Endothelial cell of umbilical vein (primary cell): ENCODE data around the gene ZNF516. TPM values are rescaled to one million over a fixed set of nuclear protein-coding genes. Genes with fewer than 3 reads are reported as not detected.

Source experiments
- BruUV-seq: library from RNA; stranded (reverse); fragments of 400-500 nt; replicated peaks from 2 replicates; lab custom pipeline; 2021; lab: Mats Ljungman, UMichigan
- CTCF ChIA-PET: fragments of 300-600, 350-600 bp; sonication (Branson Sonifier 250); formaldehyde crosslinking; loops from one replicate; lab custom pipeline; 2021; ENCODE audit warnings: antibody characterized with exemption, inconsistent platforms; lab: Charles Lee
- POLR2A ChIA-PET: fragments of 300-600, 350-600 bp; sonication (Branson Sonifier 250); formaldehyde crosslinking; loops from one replicate; lab custom pipeline; 2021; ENCODE audit warnings: antibody characterized with exemption, inconsistent platforms; lab: Charles Lee
- DNase-seq: peaks from one replicate; pipeline ENCODE4 v3.0.0-alpha.2; 2011; ENCODE audit warnings: low read depth, low spot score
- FAIRE-seq: peaks from 2 replicates; lab custom pipeline; 2011; peaks lifted over from hg19 to GRCh38; lab: Jason Lieb, UNC
- H2AFZ ChIP-seq: 2 replicates; pipeline ENCODE4 v1.6.0; 2012; ENCODE audit warnings: low read depth, low read length, control low read depth, inconsistent platforms
- H3K27ac ChIP-seq: 2 replicates; pipeline ENCODE4 v1.5.1; 2011; ENCODE audit warnings: low read depth, mild to moderate bottlenecking, control low read depth, low read length, moderate library complexity; ENCODE audit not compliant: insufficient read depth
- H3K27me3 ChIP-seq, 2 experiments: 2 replicates each; pipeline versions ENCODE4 v1.6.0 to v1.6.1; 2011; ENCODE audit warnings: low read length in 2 of 2, mixed read lengths in 1 of 2; ENCODE audit not compliant: control insufficient read depth in 2 of 2, insufficient read depth in 2 of 2
- H3K36me3 ChIP-seq, 2 experiments: 2 replicates in 1 of 2; 3 replicates in 1 of 2; pipeline ENCODE4 v1.5.1; 2011; ENCODE audit warnings: low read length in 2 of 2, mild to moderate bottlenecking in 1 of 2, moderate library complexity in 1 of 2; ENCODE audit not compliant: control insufficient read depth in 2 of 2, insufficient read depth in 2 of 2; ENCODE audit errors: extremely low read depth in 1 of 2
- H3K4me1 ChIP-seq: 3 replicates; pipeline ENCODE4 v1.5.1; 2011; ENCODE audit warnings: mild to moderate bottlenecking, low read length; ENCODE audit not compliant: control insufficient read depth, insufficient read depth; ENCODE audit errors: extremely low read depth
- H3K4me2 ChIP-seq: 2 replicates; pipeline ENCODE4 v1.6.1; 2011; ENCODE audit warnings: low read length, control low read depth, mixed read lengths; ENCODE audit not compliant: insufficient read depth
- H3K4me3 ChIP-seq, 3 experiments: fragments of 200-600 bp in 1 of 3; sonication (generic), shearing (Covaris generic) in 1 of 3; replicated peaks in 1 of 3; 2 replicates each; pipeline ENCODE4 v1.5.1; 2011 to 2016; ENCODE audit warnings: control low read depth in 3 of 3, low read length in 3 of 3, mild to moderate bottlenecking in 2 of 3, inconsistent platforms in 1 of 3, low read depth in 1 of 3, moderate library complexity in 1 of 3; ENCODE audit not compliant: insufficient read depth in 1 of 3
- H3K79me2 ChIP-seq: 2 replicates; pipeline ENCODE4 v1.6.0; 2012; ENCODE audit warnings: low read length, inconsistent platforms; ENCODE audit not compliant: control insufficient read depth, insufficient read depth
- H3K9ac ChIP-seq: replicated peaks from 2 replicates; pipeline ENCODE3; 2011; ENCODE audit warnings: low read length, control low read depth; ENCODE audit not compliant: insufficient read depth; ENCODE audit errors: extremely low read depth
- H3K9me1 ChIP-seq: replicated peaks from 3 replicates; pipeline ENCODE4 v1.6.0; 2011; ENCODE audit warnings: mild to moderate bottlenecking, low read length; ENCODE audit not compliant: control insufficient read depth, insufficient read depth; ENCODE audit errors: extremely low read depth
- H3K9me3 ChIP-seq: replicated peaks from 2 replicates; pipeline ENCODE4 v1.5.1; 2012; ENCODE audit warnings: low read length, inconsistent platforms; ENCODE audit not compliant: control insufficient read depth, insufficient read depth
- H4K20me1 ChIP-seq: replicated peaks from 2 replicates; pipeline ENCODE3; 2011; ENCODE audit warnings: mild to moderate bottlenecking, low read length; ENCODE audit not compliant: control insufficient read depth, insufficient read depth; ENCODE audit errors: extremely low read depth
- CTCF ChIP-seq, 2 donors: IDR thresholded peaks; 1 replicate in 1 of 2; 2 replicates in 1 of 2; pipeline ENCODE4 v1.5.1; 2011; ENCODE audit warnings: low read length in 2 of 2, mild to moderate bottlenecking in 2 of 2, moderate library complexity in 2 of 2, control low read depth in 1 of 2, inconsistent platforms in 1 of 2, low read depth in 1 of 2; ENCODE audit not compliant: insufficient read depth in 1 of 2; ENCODE audit errors: extremely low read depth in 1 of 2
- EZH2 ChIP-seq: IDR thresholded peaks from 2 replicates; pipeline ENCODE4 v1.6.1; 2012; ENCODE audit warnings: borderline replicate concordance, low read depth, mild to moderate bottlenecking, moderate library complexity, low read length, inconsistent platforms; ENCODE audit not compliant: severe bottlenecking
- FOS ChIP-seq: IDR thresholded peaks from 2 replicates; pipeline ENCODE4 v1.6.1; 2011; ENCODE audit warnings: mild to moderate bottlenecking, low read length, moderate library complexity, borderline replicate concordance; ENCODE audit not compliant: insufficient read depth
- GATA2 ChIP-seq: IDR thresholded peaks from 2 replicates; pipeline ENCODE4 v1.7.0; 2011; ENCODE audit warnings: low read depth, mild to moderate bottlenecking, moderate library complexity, mixed read lengths, low read length; ENCODE audit not compliant: insufficient read length, insufficient read depth
- JUN ChIP-seq: IDR thresholded peaks from 2 replicates; pipeline ENCODE4 v1.6.1; 2011; ENCODE audit warnings: borderline replicate concordance, low read depth; ENCODE audit not compliant: insufficient read length, insufficient read depth
- MYC ChIP-seq: IDR thresholded peaks from one replicate; pipeline ENCODE4 v1.6.1; 2011; ENCODE audit warnings: mild to moderate bottlenecking, low read depth, low read length
- POLR2A ChIP-seq: IDR thresholded peaks from 2 replicates; pipeline ENCODE4 v1.6.1; 2012; ENCODE audit warnings: low read depth, mild to moderate bottlenecking, control low read depth, low read length
- POLR2AphosphoS5 ChIP-seq: IDR thresholded peaks from 2 replicates; pipeline ENCODE4 v1.6.1; 2012; ENCODE audit warnings: low read depth, mild to moderate bottlenecking, control low read depth, low read length, moderate library complexity; ENCODE audit not compliant: insufficient read depth
- dilution Hi-C: fragments of 300-500 bp; cut with MboI; formaldehyde crosslinking; loops from one replicate; pipeline ENCODE4 v1.15.0; 2019; ENCODE audit warnings: low sequenced_read_pairs; ENCODE audit not compliant: extremely low pct_ligation_motif_present
- intact Hi-C: fragments of 100-400 bp; cut with micrococcal nuclease; formaldehyde crosslinking; loops from one replicate; pipeline ENCODE4 v1.10.0; 2022
- polyA plus RNA-seq, 4 experiments: library from polyadenylated mRNA; depleted of rRNA in 3 of 4; stranded (reverse) in 3 of 4; unstranded in 1 of 4; fragments of >200 nt; gene quantifications; 2 replicates each; pipeline versions ENCODE4 v1.2.1 to v1.2.3, GENCODE V29; 2011 to 2012; ENCODE audit warnings: missing spikeins in 1 of 4
- total RNA-seq: library from RNA; stranded (reverse); gene quantifications from 2 replicates; pipeline ENCODE4 v1.2.3, GENCODE V29; 2021
- TF ChIP-seq, protein P1 (sequence below): IDR thresholded peaks from 2 replicates; pipeline ENCODE4 v1.6.1; 2011; ENCODE audit not compliant: insufficient read depth, insufficient read length

Gene ZNF516
- total and polyA plus RNA-seq, 2 donors (not counting 3 experiments of a cell fraction or from before 2014, with no cell fraction given): 3.6 to 19.1 TPM

GRCh38 chr18:76522551-76522950 is 27.5 kb upstream of the ZNF516 start:
- Histone ChIP-seq H3K4me1 (peaks cover 3% of the 10 kb centered on the region), H3K79me2 (no peaks in the 10 kb centered on the region), H3K9me1 (no peaks in the 10 kb centered on the region), H3K9ac (no peak overlapping the region), H4K20me1 (no peaks in the 10 kb centered on the region), H3K27me3 (peaks cover 13 to 51% of the 10 kb centered on the region in 2 experiments), H3K27ac (no peak overlapping the region), H3K4me3 (no peak overlapping the region), H3K4me2 (no peak overlapping the region), H3K36me3 (no peaks in the 10 kb centered on the region), H2AFZ (no peak overlapping the region), H3K9me3 (no peaks in the 10 kb centered on the region)
- DNase-seq (no peak), FAIRE-seq (no peak)
- no TSS peak for BruUV-seq
- POLR2A ChIA-PET: no interaction called here
- CTCF ChIA-PET: no interaction called here
- TF ChIP-seq JUN: no peak
- TF ChIP-seq MYC: no peak
- no peak for TF ChIP-seq GATA2
- TF ChIP-seq FOS: no peak
- TF ChIP-seq POLR2A: no peak
- TF ChIP-seq, protein P1, sequence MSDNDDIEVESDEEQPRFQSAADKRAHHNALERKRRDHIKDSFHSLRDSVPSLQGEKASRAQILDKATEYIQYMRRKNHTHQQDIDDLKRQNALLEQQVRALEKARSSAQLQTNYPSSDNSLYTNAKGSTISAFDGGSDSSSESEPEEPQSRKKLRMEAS: no peak
- no peak for TF ChIP-seq POLR2AphosphoS5
- TF ChIP-seq EZH2: no peak
- no peak for TF ChIP-seq CTCF (IDR thresholded peaks at IDR 0.05; ENCODE audit: extremely low read depth in 1 of 2, insufficient read depth in 1 of 2, low read depth in 1 of 2, low read length in 2 of 2)
- intact Hi-C loops: no loop called here
- dilution Hi-C loops: no loop called here
